ENCODE results near the gene OSBPL1A.

DNA sequence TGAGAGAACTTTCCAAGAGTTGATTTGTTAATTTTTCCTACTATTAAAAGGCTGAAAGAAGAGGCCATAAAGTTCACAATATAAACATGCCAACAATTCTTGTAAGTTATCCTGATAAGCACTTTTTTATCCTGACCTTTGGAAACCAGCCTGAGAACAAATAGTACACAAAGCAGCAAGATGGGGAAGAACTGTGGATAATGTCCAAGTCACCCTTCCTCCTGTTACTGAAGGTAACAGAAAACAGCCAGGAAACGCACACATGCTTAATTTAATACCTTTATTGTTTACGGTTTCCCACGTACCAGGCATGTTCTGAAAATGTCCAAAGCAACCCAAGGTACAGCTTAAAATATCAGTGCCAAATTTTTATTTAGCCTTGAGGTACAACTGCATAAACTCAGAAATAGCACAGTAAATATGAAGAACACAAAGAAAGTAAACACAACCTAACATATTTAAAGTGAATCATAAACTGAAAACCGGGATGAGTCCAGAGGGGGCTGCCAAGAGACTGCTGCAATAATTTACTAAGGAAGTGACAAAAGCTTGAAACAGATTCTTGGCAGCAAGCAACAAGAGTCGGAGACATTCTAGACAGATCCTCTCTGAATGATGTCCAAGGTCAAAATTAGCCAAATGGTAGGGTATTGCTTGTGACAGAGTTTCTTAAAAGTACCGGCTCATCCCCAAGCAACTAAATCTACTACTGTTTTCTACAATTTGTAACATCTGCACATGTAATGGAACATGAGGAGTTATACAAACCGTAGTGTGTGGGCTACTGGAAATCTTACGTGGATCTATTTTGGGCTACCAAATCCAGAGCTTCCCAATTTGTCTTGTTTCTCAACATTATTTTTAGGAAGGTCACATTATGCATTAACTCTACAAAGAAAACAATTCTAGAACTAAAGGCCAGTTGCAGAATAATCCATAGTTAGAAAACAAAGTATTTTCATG, 165.6 kb downstream of the OSBPL1A start:
- TF ChIP-seq SREBF2 (IDR thresholded peaks at IDR 0.05) = no peak
- TF ChIP-seq JUN (IDR thresholded peaks at IDR 0.05) = 0 out of 5 replicates have a peak, but pooled peaks of 1 of the 2 experiments have one; percentile 36
- TF ChIP-seq, protein P1, sequence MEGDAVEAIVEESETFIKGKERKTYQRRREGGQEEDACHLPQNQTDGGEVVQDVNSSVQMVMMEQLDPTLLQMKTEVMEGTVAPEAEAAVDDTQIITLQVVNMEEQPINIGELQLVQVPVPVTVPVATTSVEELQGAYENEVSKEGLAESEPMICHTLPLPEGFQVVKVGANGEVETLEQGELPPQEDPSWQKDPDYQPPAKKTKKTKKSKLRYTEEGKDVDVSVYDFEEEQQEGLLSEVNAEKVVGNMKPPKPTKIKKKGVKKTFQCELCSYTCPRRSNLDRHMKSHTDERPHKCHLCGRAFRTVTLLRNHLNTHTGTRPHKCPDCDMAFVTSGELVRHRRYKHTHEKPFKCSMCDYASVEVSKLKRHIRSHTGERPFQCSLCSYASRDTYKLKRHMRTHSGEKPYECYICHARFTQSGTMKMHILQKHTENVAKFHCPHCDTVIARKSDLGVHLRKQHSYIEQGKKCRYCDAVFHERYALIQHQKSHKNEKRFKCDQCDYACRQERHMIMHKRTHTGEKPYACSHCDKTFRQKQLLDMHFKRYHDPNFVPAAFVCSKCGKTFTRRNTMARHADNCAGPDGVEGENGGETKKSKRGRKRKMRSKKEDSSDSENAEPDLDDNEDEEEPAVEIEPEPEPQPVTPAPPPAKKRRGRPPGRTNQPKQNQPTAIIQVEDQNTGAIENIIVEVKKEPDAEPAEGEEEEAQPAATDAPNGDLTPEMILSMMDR (IDR thresholded peaks at IDR 0.05) = no peak
- TF ChIP-seq, protein P2, sequence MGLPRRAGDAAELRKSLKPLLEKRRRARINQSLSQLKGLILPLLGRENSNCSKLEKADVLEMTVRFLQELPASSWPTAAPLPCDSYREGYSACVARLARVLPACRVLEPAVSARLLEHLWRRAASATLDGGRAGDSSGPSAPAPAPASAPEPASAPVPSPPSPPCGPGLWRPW (IDR thresholded peaks at IDR 0.05) = no peak
- TF ChIP-seq POLR2A (IDR thresholded peaks at IDR 0.05; ENCODE audit: low read length) = no peak
- TF ChIP-seq MAZ (IDR thresholded peaks at IDR 0.05; ENCODE audit: borderline replicate concordance, low read depth, low read length) = no peak
- TF ChIP-seq HDAC2 (IDR thresholded peaks at IDR 0.05) = no peak
- no peak for TF ChIP-seq NFE2L2 (conservative IDR thresholded peaks at IDR 0.05; ENCODE audit: low read length)
